H1 (cell line): Measurements from ENCODE around the gene NUP107. TPM values are rescaled to one million over a fixed set of nuclear protein-coding genes. Genes with fewer than 3 reads are reported as not detected.

Experiments used
- BACH1 ChIP-seq: IDR thresholded peaks from 2 replicates; pipeline ENCODE4 v1.6.1; 2012; ENCODE audit warnings: low read length, improper control_type of control experiment
- E2F6 ChIP-seq: IDR thresholded peaks from 2 replicates; pipeline ENCODE4 v1.6.1; 2012; ENCODE audit warnings: inconsistent platforms
- EZH2 ChIP-seq: fragments of 200-600 bp; sonication (generic); IDR thresholded peaks from 2 replicates; pipeline ENCODE4 v1.7.1; 2012; ENCODE audit warnings: low read depth, mild to moderate bottlenecking, moderate library complexity, low read length, inconsistent platforms; ENCODE audit not compliant: severe bottlenecking
- GTF2F1 ChIP-seq: IDR thresholded peaks from 2 replicates; pipeline ENCODE4 v1.6.1; 2012; ENCODE audit warnings: low read depth, low read length, improper control_type of control experiment, borderline replicate concordance
- RXRA ChIP-seq: IDR thresholded peaks from 2 replicates; pipeline ENCODE4 v1.6.1; 2011; ENCODE audit warnings: low read depth, mild to moderate bottlenecking, low read length, moderate library complexity; ENCODE audit not compliant: insufficient read depth
- SIX5 ChIP-seq: IDR thresholded peaks from 2 replicates; pipeline ENCODE4 v1.6.1; 2011; ENCODE audit warnings: mild to moderate bottlenecking, low read depth, low read length
- TCF12 ChIP-seq: IDR thresholded peaks from 2 replicates; pipeline ENCODE4 v1.6.1; 2011; ENCODE audit warnings: low read depth, mild to moderate bottlenecking, low read length
- polyA plus RNA-seq, 7 experiments: library from polyadenylated mRNA; depleted of rRNA in 3 of 7; stranded (reverse) in 5 of 7; unstranded in 2 of 7; fragments of >200 nt in 5 of 7; fragments of 200-250 nt in 2 of 7; gene quantifications; 1 replicate in 5 of 7; 2 replicates in 1 of 7; 4 replicates in 1 of 7; pipeline versions ENCODE4 v1.2.1 to v1.2.3, GENCODE V29; 2011 to 2013; ENCODE audit warnings: missing spikeins in 2 of 7, mixed read lengths in 2 of 7
- total RNA-seq: library from RNA; stranded (reverse); fragmentation: NEBNext Ultra II Directional; extraction: Animal tissue kit (Norgen Biotek cat#: 25700); gene quantifications from 2 replicates; pipeline ENCODE4 v1.2.1, GENCODE V29; 2021

Gene NUP107
- total and polyA plus RNA-seq, 2 of the 8 experiments (the other 6 are each of a cell fraction or from before 2014, with no cell fraction given), result 46.1 to 141 TPM

GRCh38 chr12:68759852-68760251 is 73.1 kb downstream of the NUP107 start (continued):
- TF ChIP-seq SIX5 (no peak), TCF12 (no peak), RXRA (no peak), EZH2 (no peak), E2F6 (no peak), BACH1 (no peak), GTF2F1 (no peak)
